ENCODE results near the gene ROBO1.
"Not testable (repeated sequence)": the region's sequence is repeated elsewhere in the genome, so short reads cannot be mapped to it uniquely, and the experiment has no call there.

The ROBO1 gene

GRCh38 chr3:79808515-79808914 lies 40.7 kb upstream of the ROBO1 start:
- TF ChIP-seq CTCF (IDR thresholded peaks at IDR 0.05) = no peak
- Mint-ChIP-seq H3K4me1 (no peaks in the 10 kb centered on the region), H3K36me3 (ENCODE audit: low read depth) (no peaks in the 10 kb centered on the region), H3K27me3 (ENCODE audit: low read depth, poor library complexity) (no peaks in the 10 kb centered on the region), H3K9me3 (no peaks in the 10 kb centered on the region), H3K27ac (no peak overlapping the region), H3K4me3 (no peak overlapping the region)
- DNase-seq = no peak

GRCh38 chr3:79790177-79790576 lies 22.4 kb upstream of the ROBO1 start:
- H3K27me3 Mint-ChIP-seq (ENCODE audit: low read depth, poor library complexity); H3K4me1 Mint-ChIP-seq; H3K36me3 Mint-ChIP-seq (ENCODE audit: low read depth); H3K4me3 Mint-ChIP-seq; H3K27ac Mint-ChIP-seq; DNase-seq: not testable (repeated sequence)
- H3K9me3 Mint-ChIP-seq = peaks cover 18% of the 10 kb centered on the region

- Mint-ChIP-seq H3K4me1 (peaks cover 8% of the 10 kb centered on the region), H3K36me3 (ENCODE audit: low read depth) (no peaks in the 10 kb centered on the region), H3K9me3 (peaks cover 25% of the 10 kb centered on the region), H3K4me3 (no peak overlapping the region), H3K27ac (no peak overlapping the region), H3K27me3 (ENCODE audit: low read depth, poor library complexity) (peaks cover 5% of the 10 kb centered on the region)
- DNase-seq = no peak
- TF ChIP-seq CTCF (IDR thresholded peaks at IDR 0.05) = no peak
Measured at GRCh38 chr3:79773291-79773690, 5.5 kb upstream of the ROBO1 start.

- Mint-ChIP-seq H3K27me3 (ENCODE audit: low read depth, poor library complexity) (peaks cover 15% of the 10 kb centered on the region), H3K9me3 (peaks cover 16% of the 10 kb centered on the region), H3K36me3 (ENCODE audit: low read depth) (no peaks in the 10 kb centered on the region), H3K4me1 (peaks cover 30% of the 10 kb centered on the region), H3K27ac (no peak overlapping the region), H3K4me3 (no peak overlapping the region)
- DNase-seq = no peak
- TF ChIP-seq CTCF (IDR thresholded peaks at IDR 0.05) = no peak
Measured at GRCh38 chr3:79769229-79769628, 1.4 kb upstream of the ROBO1 start.

- TF ChIP-seq CTCF (IDR thresholded peaks at IDR 0.05) = peak; percentile 35
- H3K27me3 Mint-ChIP-seq (ENCODE audit: low read depth, poor library complexity) = peaks cover 31% of the 10 kb centered on the region
- no peak overlapping the region for H3K27ac Mint-ChIP-seq
- no peaks in the 10 kb centered on the region for H3K36me3 Mint-ChIP-seq (ENCODE audit: low read depth)
- no peak overlapping the region for H3K4me3 Mint-ChIP-seq
- H3K9me3 Mint-ChIP-seq = no peaks in the 10 kb centered on the region
- DNase-seq = peak; percentile 48
- H3K4me1 Mint-ChIP-seq = peaks cover 32% of the 10 kb centered on the region
Measured at GRCh38 chr3:79767194-79767904, 449 bp downstream of the ROBO1 start.

- no peak overlapping the region for H3K4me3 Mint-ChIP-seq
- DNase-seq = peak; percentile 58
- H3K27ac Mint-ChIP-seq = no peak overlapping the region
- H3K27me3 Mint-ChIP-seq (ENCODE audit: low read depth, poor library complexity) = peaks cover 37% of the 10 kb centered on the region
- peaks cover 32% of the 10 kb centered on the region for H3K4me1 Mint-ChIP-seq
- H3K36me3 Mint-ChIP-seq (ENCODE audit: low read depth) = no peaks in the 10 kb centered on the region
- no peaks in the 10 kb centered on the region for H3K9me3 Mint-ChIP-seq
- TF ChIP-seq CTCF (IDR thresholded peaks at IDR 0.05) = no peak
Measured at GRCh38 chr3:79766496-79767193, 1.2 kb downstream of the ROBO1 start.
